Activated CD4-positive, alpha-beta memory T cell treated with anti-CD3 and anti-CD28 coated beads for 36 hours (primary cell): Measurements from ENCODE around the gene ZMYM3. TPM values are rescaled to one million over a fixed set of nuclear protein-coding genes. Genes with fewer than 3 reads are reported as not detected.
A peak's percentile ranks its signal among the peaks of the same experiment; 100 is the strongest.
"Not testable (repeated sequence)": the region's sequence is repeated elsewhere in the genome, so short reads cannot be mapped to it uniquely, and the experiment has no call there.

ENCODE experiments used
- CTCF ChIA-PET: fragments of 350-600 bp; sonication (Branson Sonifier 250); formaldehyde crosslinking; loops from one replicate; lab custom pipeline; 2021; ENCODE audit warnings: antibody characterized with exemption, inconsistent platforms; lab: Charles Lee
- POLR2A ChIA-PET: fragments of 350-600 bp; sonication (Branson Sonifier 250); formaldehyde crosslinking; loops from one replicate; lab custom pipeline; 2021; ENCODE audit warnings: antibody characterized with exemption; lab: Charles Lee
- DNase-seq: peaks from one replicate; pipeline ENCODE4 v3.0.0-alpha.2; 2020
- H3K27ac Mint-ChIP-seq: one replicate; pipeline ENCODE4 v1.8.0; 2021; ENCODE audit warnings: mixed read lengths
- H3K27me3 Mint-ChIP-seq: one replicate; pipeline ENCODE4 v1.8.0; 2021; ENCODE audit warnings: mixed read lengths
- H3K36me3 Mint-ChIP-seq: one replicate; pipeline ENCODE4 v1.8.0; 2021; ENCODE audit warnings: mixed read lengths
- H3K4me1 Mint-ChIP-seq: one replicate; pipeline ENCODE4 v1.8.0; 2021; ENCODE audit warnings: low read depth, mixed read lengths
- H3K4me3 Mint-ChIP-seq: one replicate; pipeline ENCODE4 v1.8.0; 2021; ENCODE audit warnings: mild to moderate bottlenecking, mixed read lengths
- H3K9me3 Mint-ChIP-seq: one replicate; pipeline ENCODE4 v1.8.0; 2021; ENCODE audit warnings: mixed read lengths
- intact Hi-C: fragments of 100-400 bp; cut with micrococcal nuclease; formaldehyde crosslinking; loops from one replicate; pipeline ENCODE4 v1.15.1; 2023
- total RNA-seq, 2 experiments: library from RNA; stranded (reverse); gene quantifications; one replicate each; pipeline ENCODE4 v1.2.3, GENCODE V29; 2021

ZMYM3 gene
- 10 to 100 TPM; 17.2 to 17.5 TPM for total RNA-seq

DNA sequence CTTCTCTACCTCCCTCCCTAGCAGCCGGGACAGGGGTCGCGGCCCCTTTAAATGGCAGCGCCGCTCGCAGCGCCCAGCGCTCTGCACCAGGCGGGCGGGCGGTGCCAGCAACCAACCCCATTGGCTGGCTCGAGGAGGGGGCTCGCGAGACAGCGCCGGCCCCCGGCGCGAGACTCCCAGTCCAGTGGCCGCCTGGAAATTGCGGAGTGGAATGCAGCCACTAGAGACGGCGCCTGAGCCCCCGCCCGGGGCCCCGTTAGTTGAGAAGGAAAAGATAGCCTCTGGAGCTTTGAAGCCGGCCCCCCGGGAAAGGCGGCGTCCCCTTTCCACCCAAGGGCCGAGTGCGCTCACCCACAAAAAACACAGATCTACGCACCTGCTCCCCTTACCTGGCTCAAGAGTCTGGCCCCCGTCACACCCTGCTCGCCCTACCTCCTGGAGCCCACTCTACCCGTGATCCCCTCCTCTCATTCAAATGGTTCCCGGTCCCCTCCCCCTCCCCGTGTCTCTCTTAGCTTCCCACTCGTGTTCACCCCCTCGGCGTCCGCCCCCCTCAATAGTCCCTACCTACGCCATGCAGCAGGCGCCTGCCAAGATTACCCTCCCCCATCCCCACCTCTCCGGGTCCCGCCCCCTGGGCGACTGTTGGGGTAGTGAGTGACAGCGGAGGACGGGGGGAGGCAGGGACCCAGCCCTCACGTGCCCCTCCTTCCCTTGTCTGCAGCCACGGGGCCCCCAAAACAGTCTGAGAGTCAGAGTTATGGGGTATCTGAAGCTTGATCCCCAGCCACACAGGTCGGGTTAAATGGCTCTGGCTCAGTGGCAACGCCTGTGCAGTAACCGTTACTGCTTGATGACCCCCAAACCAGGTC, at the start of gene ZMYM3:
Gene ZMYM3 (minus strand): TSS at position 49 of the 872 bp plus-strand sequence. CDS start 885 bp downstream, outside the sequence.
- Mint-ChIP-seq H3K27ac (peak within 1 kb of the TSS; percentile 73), H3K9me3 (no peaks in the 10 kb centered on the region), H3K4me3 (peak within 1 kb of the TSS; percentile 86), H3K36me3 (peaks cover 2% of the 10 kb centered on the region), H3K27me3 (no peaks in the 10 kb centered on the region), H3K4me1 (peaks cover 25% of the 10 kb centered on the region)
- DNase-seq: peak; percentile 84
- ChIA-PET POLR2A (interaction anchor here (0.5 to 1.2 kb wide), 5 partner anchors 22 to 72 kb away, joined by 3 to 6 read pairs (median 4); partner anchors contain the start of gene NONO), CTCF (interaction anchor here (0.9 to 1.3 kb wide), 3 partner anchors 29 to 72 kb away, joined by 3 to 4 read pairs (median 3); partner anchors contain the start of gene NONO)
- intact Hi-C loops: loop anchor here (1.0 to 5.0 kb wide), 5 partner anchors 29 to 186 kb away; partner anchors contain the start of genes NONO, SNX12 and TAF1

DNA sequence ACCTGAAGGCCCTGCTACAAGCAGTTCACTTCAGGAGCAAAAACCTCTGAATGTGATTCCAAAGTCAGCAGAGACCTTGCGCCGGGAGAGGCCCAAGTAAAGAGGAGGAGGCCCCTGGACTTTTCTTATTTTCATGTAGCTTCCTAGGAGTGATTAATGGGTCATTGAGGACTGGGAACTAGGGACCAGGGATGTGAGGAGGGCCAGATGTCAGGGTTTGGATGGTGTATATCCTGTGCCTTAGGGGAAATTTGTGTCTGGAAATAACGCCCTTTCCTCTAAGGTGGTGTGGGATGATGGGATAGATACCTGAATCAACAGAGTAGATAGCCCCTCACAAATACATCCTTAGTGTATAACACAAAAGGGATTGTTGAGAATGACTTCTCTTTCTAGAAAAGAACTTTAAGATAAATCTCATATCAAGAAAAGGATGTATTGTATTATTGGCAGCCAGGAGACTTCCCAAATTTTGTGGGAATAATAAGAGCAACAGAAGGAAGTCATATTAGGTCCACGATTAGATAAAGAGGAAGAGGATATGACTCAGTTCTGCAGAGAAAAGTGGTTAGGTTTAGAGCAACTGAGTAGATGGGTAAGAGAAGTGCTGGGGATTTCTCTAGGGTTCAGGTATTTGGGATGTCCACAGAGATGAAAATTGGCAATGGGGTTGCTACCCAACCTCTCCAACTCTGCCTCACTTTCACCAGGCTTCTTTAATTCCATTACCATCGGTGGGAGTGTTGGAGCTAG, 48.7 kb upstream of the ZMYM3 start:
- no peak overlapping the region for H3K4me3 Mint-ChIP-seq
- ChIA-PET POLR2A (interaction anchor here (1.7 kb wide), 1 partner anchor 64 kb away, joined by 4 read pairs; the partner anchor contains the start of gene TAF1), CTCF (no interaction called here)
- H3K27ac Mint-ChIP-seq: peak overlapping the region; percentile 43
- H3K36me3 Mint-ChIP-seq: peaks cover 37% of the 10 kb centered on the region
- no peaks in the 10 kb centered on the region for H3K27me3 Mint-ChIP-seq
- no peaks in the 10 kb centered on the region for H3K9me3 Mint-ChIP-seq
- intact Hi-C loops: no loop called here
- H3K4me1 Mint-ChIP-seq: peaks cover 16% of the 10 kb centered on the region
- no peak for DNase-seq

GRCh38 chrX:71301195-71301924, 47.4 kb upstream of the ZMYM3 start, which contains the start of gene ITGB1BP2:
TSS of gene ITGB1BP2 (plus strand) at chrX:71301750. CDS start at chrX:71301807, 57 bp downstream.
- H3K9me3 Mint-ChIP-seq: no peaks in the 10 kb centered on the region
- H3K27ac Mint-ChIP-seq: peak within 1 kb of the TSS; percentile 58
- H3K36me3 Mint-ChIP-seq: peaks cover 50% of the 10 kb centered on the region
- DNase-seq: no peak
- H3K4me1 Mint-ChIP-seq: peaks cover 16% of the 10 kb centered on the region
- ChIA-PET POLR2A (interaction anchor here (1.7 kb wide), 1 partner anchor 65 kb away, joined by 4 read pairs; the partner anchor contains the start of gene TAF1), CTCF (interaction anchor here (0.6 kb wide), 1 partner anchor 884 kb away, joined by 6 read pairs; no protein-coding TSS in a partner anchor)
- H3K27me3 Mint-ChIP-seq: no peaks in the 10 kb centered on the region
- no peak within 1 kb of the TSS for H3K4me3 Mint-ChIP-seq
- intact Hi-C loops: no loop called here

- peaks cover 54% of the 10 kb centered on the region for H3K36me3 Mint-ChIP-seq
- CTCF ChIA-PET, H3K4me3 Mint-ChIP-seq, H3K9me3 Mint-ChIP-seq, POLR2A ChIA-PET, intact Hi-C loops, H3K27ac Mint-ChIP-seq, DNase-seq, H3K27me3 Mint-ChIP-seq: not testable (repeated sequence)
- H3K4me1 Mint-ChIP-seq: peaks cover 16% of the 10 kb centered on the region
Measured at GRCh38 chrX:71300495-71300894, 46.6 kb upstream of the ZMYM3 start.

DNA sequence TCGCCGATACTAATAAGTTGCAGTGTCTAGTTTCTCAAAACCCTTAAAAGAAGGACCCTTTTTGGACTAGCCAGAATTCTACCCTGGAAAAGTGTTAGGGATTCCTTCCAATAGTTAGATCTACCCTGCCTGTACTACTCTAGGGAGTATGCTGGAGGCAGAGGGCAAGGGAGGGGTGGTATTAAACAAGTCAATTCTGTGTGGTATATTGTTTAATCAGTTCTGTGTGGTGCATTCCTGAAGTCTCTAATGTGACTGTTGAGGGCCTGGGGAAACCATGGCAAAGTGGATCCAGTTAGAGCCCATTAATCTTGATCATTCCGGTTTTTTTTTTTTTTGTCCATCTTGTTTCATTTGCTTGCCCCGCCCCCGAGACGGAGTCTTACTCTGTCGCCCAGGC, 46.1 kb upstream of the ZMYM3 start:
- H3K9me3 Mint-ChIP-seq, POLR2A ChIA-PET, H3K27me3 Mint-ChIP-seq, H3K27ac Mint-ChIP-seq, H3K4me3 Mint-ChIP-seq, intact Hi-C loops, DNase-seq, CTCF ChIA-PET: not testable (repeated sequence)
- Mint-ChIP-seq H3K4me1 (peaks cover 16% of the 10 kb centered on the region), H3K36me3 (peaks cover 52% of the 10 kb centered on the region)

DNA sequence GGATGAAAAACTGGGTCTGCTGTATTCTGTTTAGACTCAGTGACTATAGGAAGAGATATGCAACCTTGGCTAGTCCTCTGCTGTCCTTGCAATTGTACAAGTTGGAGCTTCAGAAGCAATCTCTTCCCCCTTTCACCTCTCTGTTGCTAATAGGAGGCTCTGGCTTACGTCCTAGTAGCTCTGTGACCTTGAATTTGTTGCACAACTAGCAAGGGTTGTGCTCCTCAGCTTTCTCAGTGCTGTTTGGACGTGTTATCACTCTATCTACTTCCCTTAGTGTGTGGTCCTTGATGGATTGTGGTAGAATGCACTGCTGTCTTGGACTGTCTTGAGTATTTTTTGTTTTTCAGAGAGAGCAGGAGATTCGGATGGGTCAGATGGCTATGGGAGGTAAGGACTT, 44.2 kb upstream of the ZMYM3 start:
- H3K27me3 Mint-ChIP-seq: no peaks in the 10 kb centered on the region
- H3K27ac Mint-ChIP-seq: no peak overlapping the region
- H3K4me3 Mint-ChIP-seq: no peak overlapping the region
- H3K9me3 Mint-ChIP-seq: no peaks in the 10 kb centered on the region
- ChIA-PET POLR2A (no interaction called here), CTCF (no interaction called here)
- H3K4me1 Mint-ChIP-seq: peaks cover 16% of the 10 kb centered on the region
- intact Hi-C loops: no loop called here
- DNase-seq: no peak
- H3K36me3 Mint-ChIP-seq: peaks cover 51% of the 10 kb centered on the region

- H3K4me3 Mint-ChIP-seq: no peak overlapping the region
- H3K4me1 Mint-ChIP-seq: peaks cover 4% of the 10 kb centered on the region
- no peaks in the 10 kb centered on the region for H3K27me3 Mint-ChIP-seq
- ChIA-PET CTCF (no interaction called here), POLR2A (no interaction called here)
- H3K36me3 Mint-ChIP-seq: peaks cover 54% of the 10 kb centered on the region
- H3K9me3 Mint-ChIP-seq: no peaks in the 10 kb centered on the region
- H3K27ac Mint-ChIP-seq: no peak overlapping the region
- intact Hi-C loops: no loop called here
- no peak for DNase-seq
Measured at GRCh38 chrX:71296806-71297205, 42.9 kb upstream of the ZMYM3 start.

DNA sequence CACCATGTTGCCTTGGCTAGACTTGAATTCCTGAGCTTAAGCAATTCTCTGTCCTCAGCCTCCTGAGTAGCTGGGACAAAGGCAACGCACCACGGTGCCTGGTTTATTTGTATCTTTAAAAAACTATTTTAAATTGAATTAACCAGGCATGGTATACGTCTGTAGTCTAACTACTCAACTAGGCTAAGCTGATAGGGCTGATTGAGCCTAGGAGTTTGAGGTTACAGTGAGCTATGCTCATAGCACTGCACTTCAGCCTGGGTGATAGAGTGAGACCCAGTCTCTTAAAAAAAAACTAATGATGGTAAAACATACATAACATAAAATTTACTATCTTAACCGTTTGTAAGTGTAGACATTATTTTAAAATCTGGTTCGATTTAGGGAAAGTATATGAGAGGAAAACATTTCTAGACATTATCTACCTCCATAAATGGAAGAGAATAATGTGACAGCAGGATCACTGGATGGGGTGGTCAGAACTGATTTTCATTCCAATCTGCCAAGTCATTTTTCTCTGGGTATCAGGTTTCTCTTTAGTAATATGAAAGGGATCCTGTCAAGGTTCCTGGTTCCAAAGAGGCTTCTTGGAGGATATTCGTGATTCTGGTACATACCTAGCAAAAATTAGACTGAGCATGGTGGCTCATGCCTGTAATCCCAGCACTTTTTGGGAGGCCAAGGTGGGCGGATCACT, 38.9 kb upstream of the ZMYM3 start:
- intact Hi-C loops: no loop called here
- ChIA-PET CTCF (no interaction called here), POLR2A (interaction anchor here (0.6 to 0.9 kb wide), 2 partner anchors 9 to 31 kb away, joined by 3 to 4 read pairs; partner anchors contain the start of gene NONO)
- Mint-ChIP-seq H3K9me3 (no peaks in the 10 kb centered on the region), H3K27me3 (no peaks in the 10 kb centered on the region), H3K27ac (no peak overlapping the region), H3K36me3 (peaks cover 45% of the 10 kb centered on the region), H3K4me1 (peaks cover 9% of the 10 kb centered on the region), H3K4me3 (no peak overlapping the region)
- no peak for DNase-seq

- POLR2A ChIA-PET: interaction anchor here (0.9 kb wide), 1 partner anchor 109 kb away, joined by 3 read pairs; no protein-coding TSS in a partner anchor
- Mint-ChIP-seq H3K27ac (no peak overlapping the region), H3K36me3 (peaks cover 32% of the 10 kb centered on the region), H3K4me1 (peaks cover 14% of the 10 kb centered on the region), H3K9me3 (no peaks in the 10 kb centered on the region), H3K27me3 (no peaks in the 10 kb centered on the region), H3K4me3 (no peak overlapping the region)
- intact Hi-C loops: no loop called here
- no peak for DNase-seq
- CTCF ChIA-PET: interaction anchor here (0.6 kb wide), 1 partner anchor 145 kb away, joined by 4 read pairs; no protein-coding TSS in a partner anchor
Measured at GRCh38 chrX:71291381-71291780, 37.4 kb upstream of the ZMYM3 start.

GRCh38 chrX:71285929-71286328, 32.0 kb upstream of the ZMYM3 start:
- no peak for DNase-seq
- ChIA-PET POLR2A (interaction anchor here (0.7 to 1.0 kb wide), 2 partner anchors 247 to 249 kb away, joined by 3 to 4 read pairs; partner anchors contain the start of gene OGT), CTCF (no interaction called here)
- peak overlapping the region; percentile 98 for H3K4me3 Mint-ChIP-seq
- peak overlapping the region; percentile 49 for H3K27ac Mint-ChIP-seq
- H3K36me3 Mint-ChIP-seq: peaks cover 29% of the 10 kb centered on the region
- H3K9me3 Mint-ChIP-seq: no peaks in the 10 kb centered on the region
- intact Hi-C loops: no loop called here
- no peaks in the 10 kb centered on the region for H3K27me3 Mint-ChIP-seq
- peaks cover 16% of the 10 kb centered on the region for H3K4me1 Mint-ChIP-seq
